ENCODE data around the gene NUP210L. TPM values are rescaled to one million over a fixed set of nuclear protein-coding genes. Genes with fewer than 3 reads are reported as not detected.

NUP210L gene
- total RNA-seq (0.10 TPM), polyA plus RNA-seq (under 1 TPM in 2 of 4 donors, not detected in 2; 0.02 to 0.17 TPM)

DNA sequence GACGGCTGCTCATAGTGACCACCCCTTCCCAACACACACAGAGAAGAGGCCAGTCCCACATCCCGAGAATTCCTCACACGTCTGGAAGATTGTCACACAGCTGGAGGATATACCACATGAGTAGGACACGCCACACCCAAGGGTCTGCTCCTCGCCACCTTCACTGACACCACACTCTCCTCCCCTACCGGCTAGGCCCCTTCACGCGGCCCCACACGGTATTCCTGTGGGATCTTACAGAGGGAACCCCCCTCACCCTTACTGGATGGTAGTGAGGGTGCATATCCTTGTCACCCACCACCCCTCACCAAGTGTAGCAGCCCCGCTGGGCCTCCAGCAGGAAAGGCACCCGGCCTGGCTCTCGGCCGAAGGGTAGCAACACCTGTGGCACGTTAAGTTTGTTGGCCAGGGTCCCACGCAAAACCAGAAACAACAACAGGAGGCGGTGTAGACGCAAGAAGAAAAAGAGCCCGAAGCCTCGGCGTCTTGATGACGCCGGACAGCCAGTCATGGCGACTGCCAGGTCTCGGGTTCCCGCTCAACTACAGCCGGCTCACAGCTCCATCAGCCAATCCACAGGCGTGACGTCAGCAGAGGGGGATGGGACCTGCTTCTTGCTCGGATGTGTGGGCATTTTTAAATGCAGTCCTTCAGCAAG, at the start of gene NUP210L:
Gene NUP210L (minus strand): TSS at position 540 of the 658 bp plus-strand sequence.
- DNase-seq = no peak
- peak within 1 kb of the TSS; percentile 89 to 91 (median 91) for H3K27ac Mint-ChIP-seq
- H3K27ac ChIP-seq (ENCODE audit: insufficient read depth, low read length, poor library complexity, severe bottlenecking) = peak within 1 kb of the TSS; percentile 78
- H3K4me3 Mint-ChIP-seq = peak within 1 kb of the TSS in 3 of 4 donors; percentile 18 to 56 (median 48)
- peaks cover 37% of the 10 kb centered on the region for H3K36me3 Mint-ChIP-seq
- no peak for ATAC-seq (ENCODE audit: low read depth in 2 of 2)
- H3K9me3 Mint-ChIP-seq = peaks cover 0 to 7% (median 0%) of the 10 kb centered on the region in 7 donors
- H3K4me1 ChIP-seq (ENCODE audit: control insufficient read depth, insufficient read depth, low read length, poor library complexity, severe bottlenecking) = peaks cover 52% of the 10 kb centered on the region
- H3K27me3 ChIP-seq (ENCODE audit: control insufficient read depth, insufficient read depth, low read length) = no peaks in the 10 kb centered on the region
- H3K4me3 ChIP-seq (ENCODE audit: low read depth, low read length) = peak within 1 kb of the TSS; percentile 24
- H3K4me1 Mint-ChIP-seq = peaks cover 37 to 67% (median 47%) of the 10 kb centered on the region in 4 donors
- peaks cover 0 to under 1% of the 10 kb centered on the region in 2 experiments for H3K9me3 ChIP-seq (ENCODE audit: control insufficient read depth in 2 of 2, low read length in 2 of 2)
- H3K27me3 Mint-ChIP-seq = no peaks in the 10 kb centered on the region
- H3K36me3 ChIP-seq (ENCODE audit: control insufficient read depth, insufficient read depth, low read length) = peaks cover 28% of the 10 kb centered on the region

GRCh38 chr1:154199563-154199879, 44.6 kb upstream of the NUP210L start:
- Mint-ChIP-seq H3K27ac (no peak overlapping the region), H3K36me3 (no peaks in the 10 kb centered on the region), H3K27me3 (peaks cover 6% of the 10 kb centered on the region), H3K4me3 (no peak overlapping the region), H3K4me1 (no peaks in the 10 kb centered on the region), H3K9me3 (no peaks in the 10 kb centered on the region)
- ATAC-seq (ENCODE audit: low read depth in 2 of 2) (no peak), DNase-seq (no peak)
- no peaks in the 10 kb centered on the region for H3K36me3 ChIP-seq (ENCODE audit: control insufficient read depth, insufficient read depth, low read length)
- no peaks in the 10 kb centered on the region for H3K9me3 ChIP-seq (ENCODE audit: control insufficient read depth in 2 of 2, low read length in 2 of 2)
- H3K4me3 ChIP-seq (ENCODE audit: low read depth, low read length) = no peak overlapping the region
- H3K27ac ChIP-seq (ENCODE audit: insufficient read depth, low read length, poor library complexity, severe bottlenecking) = no peak overlapping the region
- H3K4me1 ChIP-seq (ENCODE audit: control insufficient read depth, insufficient read depth, low read length, poor library complexity, severe bottlenecking) = no peaks in the 10 kb centered on the region
- no peaks in the 10 kb centered on the region for H3K27me3 ChIP-seq (ENCODE audit: control insufficient read depth, insufficient read depth, low read length)

DNA sequence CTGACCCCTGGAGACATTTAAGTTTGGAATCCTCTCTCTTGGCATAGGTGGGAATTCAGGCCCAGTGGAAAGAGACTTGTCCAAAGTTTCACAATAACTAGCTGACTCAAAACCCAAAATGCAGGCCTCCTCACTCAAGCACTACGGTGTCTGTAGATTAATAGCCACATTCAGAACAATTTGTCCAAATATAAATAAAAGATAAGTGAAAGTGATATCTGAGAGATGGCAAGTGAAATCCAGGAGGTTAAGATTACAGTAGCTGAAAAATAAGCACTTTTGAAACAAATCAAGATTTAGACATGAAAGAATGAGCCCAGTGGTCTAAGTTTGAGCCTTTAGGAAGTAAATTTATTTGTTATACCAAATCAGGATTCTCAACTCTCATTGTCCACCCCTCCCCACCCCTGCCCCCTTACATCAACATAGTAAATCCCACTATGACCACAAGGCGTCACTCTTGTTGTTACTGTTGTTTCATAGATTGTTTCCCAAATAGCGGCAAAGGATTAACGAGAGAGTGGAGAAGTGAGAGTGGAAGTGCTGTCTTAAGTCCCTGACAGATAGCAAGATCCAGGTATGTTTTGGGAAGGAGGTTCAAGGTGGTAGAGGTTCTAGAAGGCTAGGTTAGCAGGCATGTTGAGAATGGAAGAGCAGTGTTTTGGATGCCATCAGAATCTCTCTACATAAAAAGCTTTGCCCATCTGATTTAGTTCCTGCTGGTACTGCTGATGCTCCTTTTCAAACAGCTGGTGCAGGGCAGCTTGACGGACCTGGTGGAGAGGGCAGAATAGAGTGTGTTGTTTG, 44.1 kb upstream of the NUP210L start:
- Histone ChIP-seq H3K4me3 (ENCODE audit: low read depth, low read length) (peak overlapping the region; percentile 39), H3K36me3 (ENCODE audit: control insufficient read depth, insufficient read depth, low read length) (no peaks in the 10 kb centered on the region), H3K27me3 (ENCODE audit: control insufficient read depth, insufficient read depth, low read length) (peaks cover 3% of the 10 kb centered on the region), H3K4me1 (ENCODE audit: control insufficient read depth, insufficient read depth, low read length, poor library complexity, severe bottlenecking) (no peaks in the 10 kb centered on the region), H3K27ac (ENCODE audit: insufficient read depth, low read length, poor library complexity, severe bottlenecking) (no peak overlapping the region), H3K9me3 (ENCODE audit: control insufficient read depth in 2 of 2, low read length in 2 of 2) (no peaks in the 10 kb centered on the region)
- peaks cover 12% of the 10 kb centered on the region for H3K27me3 Mint-ChIP-seq
- DNase-seq (peak; percentile 20 to 68 (median 51)), ATAC-seq (ENCODE audit: low read depth in 2 of 2) (peak; percentile 68)
- no peaks in the 10 kb centered on the region for H3K4me1 Mint-ChIP-seq
- H3K4me3 Mint-ChIP-seq = no peak overlapping the region
- H3K27ac Mint-ChIP-seq = no peak overlapping the region
- H3K36me3 Mint-ChIP-seq = no peaks in the 10 kb centered on the region
- H3K9me3 Mint-ChIP-seq = no peaks in the 10 kb centered on the region

- no peak for DNase-seq
- H3K4me3 ChIP-seq (ENCODE audit: low read depth, low read length) = no peak overlapping the region
- peaks cover 0 to 2% (median 0%) of the 10 kb centered on the region in 4 donors for H3K4me1 Mint-ChIP-seq
- no peak overlapping the region for H3K27ac ChIP-seq (ENCODE audit: insufficient read depth, low read length, poor library complexity, severe bottlenecking)
- no peaks in the 10 kb centered on the region for H3K36me3 ChIP-seq (ENCODE audit: control insufficient read depth, insufficient read depth, low read length)
- H3K9me3 Mint-ChIP-seq = no peaks in the 10 kb centered on the region
- peak overlapping the region in 1 of 3 donors; percentile 67 for H3K27ac Mint-ChIP-seq
- no peak overlapping the region for H3K4me3 Mint-ChIP-seq
- H3K4me1 ChIP-seq (ENCODE audit: control insufficient read depth, insufficient read depth, low read length, poor library complexity, severe bottlenecking) = no peaks in the 10 kb centered on the region
- ATAC-seq (ENCODE audit: low read depth in 2 of 2) = no peak
- peaks cover 3% of the 10 kb centered on the region for H3K36me3 Mint-ChIP-seq
- peaks cover 48% of the 10 kb centered on the region for H3K27me3 Mint-ChIP-seq
- peaks cover 18% of the 10 kb centered on the region for H3K27me3 ChIP-seq (ENCODE audit: control insufficient read depth, insufficient read depth, low read length)
- no peaks in the 10 kb centered on the region for H3K9me3 ChIP-seq (ENCODE audit: control insufficient read depth in 2 of 2, low read length in 2 of 2)
Observed at GRCh38 chr1:154193821-154194220, 38.9 kb upstream of the NUP210L start.

GRCh38 chr1:154192476-154192875, 37.6 kb upstream of the NUP210L start:
- Mint-ChIP-seq H3K9me3 (no peaks in the 10 kb centered on the region), H3K4me1 (peaks cover 0 to 2% (median 0%) of the 10 kb centered on the region in 4 donors), H3K27ac (no peak overlapping the region), H3K4me3 (no peak overlapping the region), H3K27me3 (peaks cover 48% of the 10 kb centered on the region), H3K36me3 (peaks cover 3% of the 10 kb centered on the region)
- H3K9me3 ChIP-seq (ENCODE audit: control insufficient read depth in 2 of 2, low read length in 2 of 2) = no peaks in the 10 kb centered on the region
- peaks cover 18% of the 10 kb centered on the region for H3K27me3 ChIP-seq (ENCODE audit: control insufficient read depth, insufficient read depth, low read length)
- ATAC-seq (ENCODE audit: low read depth in 2 of 2) (no peak), DNase-seq (no peak)
- no peak overlapping the region for H3K27ac ChIP-seq (ENCODE audit: insufficient read depth, low read length, poor library complexity, severe bottlenecking)
- H3K36me3 ChIP-seq (ENCODE audit: control insufficient read depth, insufficient read depth, low read length) = no peaks in the 10 kb centered on the region
- H3K4me1 ChIP-seq (ENCODE audit: control insufficient read depth, insufficient read depth, low read length, poor library complexity, severe bottlenecking) = no peaks in the 10 kb centered on the region
- no peak overlapping the region for H3K4me3 ChIP-seq (ENCODE audit: low read depth, low read length)

GRCh38 chr1:154191990-154192461, 37.2 kb upstream of the NUP210L start, which contains the start of gene TPM3:
TPM3 (minus strand) TSS chr1:154192100; CDS start chr1:154192018, 82 bp downstream.
- Mint-ChIP-seq H3K9me3 (no peaks in the 10 kb centered on the region), H3K27me3 (peaks cover 48% of the 10 kb centered on the region), H3K36me3 (peaks cover 3% of the 10 kb centered on the region), H3K27ac (peak within 1 kb of the TSS in 2 of 3 donors; percentile 17 to 58), H3K4me1 (peaks cover 0 to 2% (median 0%) of the 10 kb centered on the region in 4 donors), H3K4me3 (no peak within 1 kb of the TSS)
- H3K36me3 ChIP-seq (ENCODE audit: control insufficient read depth, insufficient read depth, low read length) = no peaks in the 10 kb centered on the region
- ATAC-seq (ENCODE audit: low read depth in 2 of 2) (no peak), DNase-seq (no peak)
- no peak within 1 kb of the TSS for H3K27ac ChIP-seq (ENCODE audit: insufficient read depth, low read length, poor library complexity, severe bottlenecking)
- H3K4me3 ChIP-seq (ENCODE audit: low read depth, low read length) = no peak within 1 kb of the TSS
- H3K27me3 ChIP-seq (ENCODE audit: control insufficient read depth, insufficient read depth, low read length) = peaks cover 18% of the 10 kb centered on the region
- no peaks in the 10 kb centered on the region for H3K4me1 ChIP-seq (ENCODE audit: control insufficient read depth, insufficient read depth, low read length, poor library complexity, severe bottlenecking)
- no peaks in the 10 kb centered on the region for H3K9me3 ChIP-seq (ENCODE audit: control insufficient read depth in 2 of 2, low read length in 2 of 2)

GRCh38 chr1:154190550-154190949, 35.7 kb upstream of the NUP210L start:
- peaks cover 0 to 12% (median 2%) of the 10 kb centered on the region in 4 donors for H3K4me1 Mint-ChIP-seq
- no peaks in the 10 kb centered on the region for H3K36me3 ChIP-seq (ENCODE audit: control insufficient read depth, insufficient read depth, low read length)
- no peaks in the 10 kb centered on the region for H3K9me3 Mint-ChIP-seq
- peak overlapping the region in 1 of 4 donors; percentile 10 for H3K4me3 Mint-ChIP-seq
- H3K4me1 ChIP-seq (ENCODE audit: control insufficient read depth, insufficient read depth, low read length, poor library complexity, severe bottlenecking) = no peaks in the 10 kb centered on the region
- no peak for DNase-seq
- peaks cover 48% of the 10 kb centered on the region for H3K27me3 Mint-ChIP-seq
- H3K27me3 ChIP-seq (ENCODE audit: control insufficient read depth, insufficient read depth, low read length) = peaks cover 18% of the 10 kb centered on the region
- no peak overlapping the region for H3K27ac Mint-ChIP-seq
- H3K36me3 Mint-ChIP-seq = peaks cover 3% of the 10 kb centered on the region
- ATAC-seq (ENCODE audit: low read depth in 2 of 2) = no peak
- no peak overlapping the region for H3K27ac ChIP-seq (ENCODE audit: insufficient read depth, low read length, poor library complexity, severe bottlenecking)
- no peak overlapping the region for H3K4me3 ChIP-seq (ENCODE audit: low read depth, low read length)
- no peaks in the 10 kb centered on the region for H3K9me3 ChIP-seq (ENCODE audit: control insufficient read depth in 2 of 2, low read length in 2 of 2)
